Gastroesophageal sphincter (tissue), 3 donors: Measurements from ENCODE around the gene JPT1.
"Not testable (repeated sequence)": the region's sequence is repeated elsewhere in the genome, so short reads cannot be mapped to it uniquely, and the experiment has no call there.

Source experiments
- EP300 ChIP-seq: sonication (generic); formaldehyde crosslinking; IDR thresholded peaks from one replicate; pipeline ENCODE4 v1.6.1; 2017; ENCODE audit warnings: antibody characterized with exemption, mild to moderate bottlenecking
- POLR2A ChIP-seq, 2 donors: fragments of 450-650 bp; IDR thresholded peaks; one replicate each; pipeline ENCODE4 v1.6.1; 2017; ENCODE audit warnings: antibody characterized with exemption in 2 of 2, mild to moderate bottlenecking in 2 of 2, moderate library complexity in 1 of 2
- POLR2AphosphoS5 ChIP-seq: sonication (generic); formaldehyde crosslinking; IDR thresholded peaks from one replicate; pipeline ENCODE4 v1.6.1; 2017; ENCODE audit warnings: antibody characterized with exemption
- TF ChIP-seq, protein P1 (sequence below), 4 experiments: fragments of 200-600 bp in 2 of 4; fragments of 450-650 bp in 2 of 4; sonication (generic) in 1 of 4; IDR thresholded peaks; one replicate each; pipeline ENCODE4 v1.5.1; 2017 to 2019; ENCODE audit warnings: antibody characterized with exemption in 4 of 4, mild to moderate bottlenecking in 2 of 4, moderate library complexity in 2 of 4

DNA sequence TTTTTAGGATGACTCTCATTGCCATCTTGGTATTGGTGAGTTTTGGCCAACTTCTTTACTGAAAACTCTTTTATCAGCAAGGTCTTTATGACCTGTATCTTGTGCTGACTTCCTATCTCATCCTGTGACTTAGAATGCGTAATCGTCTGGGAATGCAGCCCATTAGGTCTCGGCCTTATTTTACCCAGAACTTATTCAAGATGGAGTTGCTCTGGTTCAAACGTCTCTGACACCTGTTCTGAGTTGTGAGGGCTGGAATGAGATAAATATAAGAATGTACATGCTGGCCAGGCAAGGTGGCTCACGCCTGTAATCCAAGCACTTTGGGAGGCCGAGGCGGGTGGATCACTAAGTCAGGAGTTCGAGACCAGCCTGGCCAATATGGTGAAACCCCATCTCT, 4.2 kb upstream of the JPT1 start:
- TF ChIP-seq, protein P1, sequence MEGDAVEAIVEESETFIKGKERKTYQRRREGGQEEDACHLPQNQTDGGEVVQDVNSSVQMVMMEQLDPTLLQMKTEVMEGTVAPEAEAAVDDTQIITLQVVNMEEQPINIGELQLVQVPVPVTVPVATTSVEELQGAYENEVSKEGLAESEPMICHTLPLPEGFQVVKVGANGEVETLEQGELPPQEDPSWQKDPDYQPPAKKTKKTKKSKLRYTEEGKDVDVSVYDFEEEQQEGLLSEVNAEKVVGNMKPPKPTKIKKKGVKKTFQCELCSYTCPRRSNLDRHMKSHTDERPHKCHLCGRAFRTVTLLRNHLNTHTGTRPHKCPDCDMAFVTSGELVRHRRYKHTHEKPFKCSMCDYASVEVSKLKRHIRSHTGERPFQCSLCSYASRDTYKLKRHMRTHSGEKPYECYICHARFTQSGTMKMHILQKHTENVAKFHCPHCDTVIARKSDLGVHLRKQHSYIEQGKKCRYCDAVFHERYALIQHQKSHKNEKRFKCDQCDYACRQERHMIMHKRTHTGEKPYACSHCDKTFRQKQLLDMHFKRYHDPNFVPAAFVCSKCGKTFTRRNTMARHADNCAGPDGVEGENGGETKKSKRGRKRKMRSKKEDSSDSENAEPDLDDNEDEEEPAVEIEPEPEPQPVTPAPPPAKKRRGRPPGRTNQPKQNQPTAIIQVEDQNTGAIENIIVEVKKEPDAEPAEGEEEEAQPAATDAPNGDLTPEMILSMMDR (IDR thresholded peaks at IDR 0.05): not testable (repeated sequence)
- not testable (repeated sequence) for TF ChIP-seq EP300; POLR2A (IDR thresholded peaks at IDR 0.05); POLR2AphosphoS5
